ENCODE measurements around the gene AGBL3. TPM values are rescaled to one million over a fixed set of nuclear protein-coding genes. Genes with fewer than 3 reads are reported as not detected.

The AGBL3 gene
- total RNA-seq, 2 donors from 2014 or later, result 0.47 to 0.98 TPM

GRCh38 chr7:134941185-134941900, 45.0 kb upstream of the AGBL3 start:
- no peaks in the 10 kb centered on the region for H3K4me1 ChIP-seq
- H3K9ac ChIP-seq (ENCODE audit: low read depth in 2 of 2, low read length in 2 of 2), result no peak overlapping the region
- no peaks in the 10 kb centered on the region for H3K36me3 ChIP-seq
- no peaks in the 10 kb centered on the region for H3K27me3 ChIP-seq
- no peaks in the 10 kb centered on the region for H3K9me3 ChIP-seq
- intact Hi-C loops (cut with DNase I), result no loop called here
- no peak overlapping the region for H3K4me3 ChIP-seq
- H3K27ac ChIP-seq, result no peak overlapping the region
- DNase-seq, result no peak
- TF ChIP-seq CTCF (IDR thresholded peaks at IDR 0.05), result no peak

DNA sequence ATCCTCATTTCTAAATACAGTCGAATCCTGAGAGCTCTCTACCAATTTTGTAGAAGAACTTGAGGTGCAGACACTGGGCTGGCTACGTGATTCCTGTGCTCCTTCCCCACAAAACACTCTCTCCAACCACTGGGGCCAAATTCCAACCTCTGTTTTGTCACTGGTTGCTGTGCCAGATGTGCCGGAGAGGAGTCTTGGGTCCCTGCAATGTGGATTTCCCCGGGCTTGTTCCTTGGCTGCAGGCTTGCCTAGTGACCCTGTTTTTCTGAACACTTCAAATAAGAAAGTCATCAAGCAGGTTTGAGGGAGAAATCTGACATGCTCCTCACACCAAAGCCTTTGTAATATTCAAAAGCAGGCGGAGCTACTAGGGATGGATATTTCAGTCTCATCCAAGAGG, 44.4 kb upstream of the AGBL3 start:
- intact Hi-C loops (cut with DNase I), result no loop called here
- no peaks in the 10 kb centered on the region for H3K36me3 ChIP-seq
- no peaks in the 10 kb centered on the region for H3K9me3 ChIP-seq
- H3K9ac ChIP-seq (ENCODE audit: low read depth in 2 of 2, low read length in 2 of 2), result no peak overlapping the region
- H3K4me1 ChIP-seq, result no peaks in the 10 kb centered on the region
- no peak for TF ChIP-seq CTCF (IDR thresholded peaks at IDR 0.05)
- no peak overlapping the region for H3K27ac ChIP-seq
- DNase-seq, result no peak
- H3K27me3 ChIP-seq, result no peaks in the 10 kb centered on the region
- H3K4me3 ChIP-seq, result no peak overlapping the region

DNA sequence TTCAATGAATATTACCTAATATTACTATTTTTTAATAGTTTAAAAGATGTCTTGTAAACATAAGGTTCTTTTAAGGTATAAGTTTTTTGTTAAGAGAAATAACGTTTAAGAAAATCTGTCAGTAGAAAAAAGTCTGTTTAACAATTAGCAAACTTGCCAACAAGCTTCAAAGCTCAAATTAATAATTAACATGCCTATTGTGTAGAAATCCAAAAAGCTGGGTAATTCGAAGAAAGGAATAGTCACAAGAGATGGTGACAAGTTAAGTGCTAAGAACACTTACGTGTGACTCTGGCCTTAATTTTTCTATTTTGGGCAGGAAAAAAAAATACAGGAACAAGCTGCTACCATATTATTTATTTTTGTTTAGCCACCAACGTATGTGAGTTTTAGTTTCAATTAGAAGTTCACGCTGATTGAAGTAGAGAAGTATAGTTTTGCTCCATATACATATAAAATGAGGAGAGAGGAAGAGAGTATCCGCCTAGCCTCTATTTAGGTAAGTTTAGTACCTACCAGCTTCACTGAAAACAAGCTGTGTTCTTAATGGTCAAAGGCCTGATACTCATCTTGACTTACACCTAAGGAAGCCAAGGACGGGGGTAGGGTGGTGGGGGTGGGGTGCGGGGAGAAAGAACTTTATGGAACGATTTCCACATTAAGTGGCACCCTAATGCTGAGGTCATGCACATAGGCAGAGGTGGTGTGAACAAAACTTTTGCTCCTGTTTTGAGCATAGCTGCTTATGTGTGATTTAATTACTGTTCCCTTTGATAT, 43.4 kb upstream of the AGBL3 start:
- Histone ChIP-seq H3K36me3 (no peaks in the 10 kb centered on the region), H3K9me3 (no peaks in the 10 kb centered on the region), H3K27ac (no peak overlapping the region), H3K27me3 (no peaks in the 10 kb centered on the region), H3K4me3 (no peak overlapping the region), H3K9ac (ENCODE audit: low read depth in 2 of 2, low read length in 2 of 2) (no peak overlapping the region), H3K4me1 (no peaks in the 10 kb centered on the region)
- DNase-seq, result no peak
- intact Hi-C loops (cut with DNase I), result no loop called here
- TF ChIP-seq CTCF (IDR thresholded peaks at IDR 0.05), result no peak

DNA sequence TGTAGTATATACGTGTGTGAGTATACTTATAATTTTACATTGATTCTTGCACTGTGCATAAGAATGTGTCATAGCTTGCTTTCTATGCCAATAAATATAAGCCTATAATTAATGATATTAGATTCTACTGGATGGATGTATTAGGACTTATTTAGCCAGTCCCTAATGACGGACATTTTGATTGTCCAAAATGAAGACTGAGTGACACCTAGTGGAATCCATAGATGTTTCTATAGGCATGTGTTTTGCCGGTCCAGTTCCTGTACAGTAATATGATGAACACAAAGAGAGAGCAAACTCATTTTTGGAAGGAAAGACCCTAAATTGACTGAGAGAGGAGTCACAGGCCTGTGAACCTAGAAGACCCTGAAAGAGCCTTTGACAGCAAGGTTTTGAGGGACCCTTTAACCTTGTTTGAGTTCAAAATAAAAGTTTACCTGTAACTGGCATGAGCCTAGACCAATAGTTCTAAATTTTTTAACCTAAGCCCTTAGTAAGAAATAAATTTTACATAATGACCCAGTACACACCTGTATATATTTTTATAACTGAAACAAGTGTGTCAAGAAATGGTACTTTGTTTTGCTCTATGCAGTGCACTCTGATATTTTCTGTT, 42.4 kb upstream of the AGBL3 start:
- Histone ChIP-seq H3K9ac (ENCODE audit: low read depth in 2 of 2, low read length in 2 of 2) (no peak overlapping the region), H3K27me3 (no peaks in the 10 kb centered on the region), H3K9me3 (no peaks in the 10 kb centered on the region), H3K4me1 (no peaks in the 10 kb centered on the region), H3K4me3 (no peak overlapping the region), H3K36me3 (no peaks in the 10 kb centered on the region), H3K27ac (no peak overlapping the region)
- intact Hi-C loops (cut with DNase I), result no loop called here
- DNase-seq, result no peak
- TF ChIP-seq CTCF (IDR thresholded peaks at IDR 0.05), result no peak

DNA sequence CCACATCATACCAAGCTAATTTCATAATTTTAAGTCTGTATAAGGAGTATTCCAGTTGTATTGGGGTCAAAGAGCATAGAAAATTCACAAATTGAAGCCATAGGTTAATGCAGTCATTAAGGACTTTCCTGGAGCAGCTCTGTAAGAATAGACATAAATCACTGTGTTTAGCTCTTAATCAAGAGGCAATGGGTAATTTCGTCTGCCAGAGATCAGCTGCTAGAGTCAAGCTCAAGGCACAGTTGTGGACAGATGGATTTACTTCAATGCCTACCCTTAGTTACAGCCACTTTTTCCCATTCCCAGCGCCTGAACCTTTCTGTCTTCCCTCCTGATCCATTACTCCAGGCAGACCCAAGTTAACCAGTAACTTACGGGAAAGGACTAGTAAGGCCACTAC, 40.6 kb upstream of the AGBL3 start:
- Histone ChIP-seq H3K4me1 (no peaks in the 10 kb centered on the region), H3K36me3 (no peaks in the 10 kb centered on the region), H3K27ac (no peak overlapping the region), H3K4me3 (no peak overlapping the region), H3K9ac (ENCODE audit: low read depth in 2 of 2, low read length in 2 of 2) (no peak overlapping the region), H3K9me3 (no peaks in the 10 kb centered on the region), H3K27me3 (no peaks in the 10 kb centered on the region)
- no peak for TF ChIP-seq CTCF (IDR thresholded peaks at IDR 0.05)
- DNase-seq, result no peak
- intact Hi-C loops (cut with DNase I), result no loop called here

All from colonic mucosa (tissue), 4 donors.